IPS DF 4.7 (cell line): ENCODE measurements around the gene SCN3A.

Experiments
- DNase-seq: peaks from one replicate; pipeline ENCODE4 v3.0.0-alpha.2; 2013; ENCODE audit warnings: low spot score; ENCODE audit errors: extremely low read depth

SCN3A gene

GRCh38 chr2:165191096-165191728 is 12.6 kb downstream of the SCN3A start:
- no peak for DNase-seq

GRCh38 chr2:165185633-165186032 is 18.2 kb downstream of the SCN3A start:
- DNase-seq, result no peak

GRCh38 chr2:165182029-165182428 is 21.8 kb downstream of the SCN3A start:
- DNase-seq, result no peak

GRCh38 chr2:165176780-165177179 is 27.1 kb downstream of the SCN3A start:
- DNase-seq, result no peak

GRCh38 chr2:165173215-165173614 is 30.6 kb downstream of the SCN3A start:
- no peak for DNase-seq

- no peak for DNase-seq
These were observed 39.6 kb downstream of the SCN3A start for GRCh38 chr2:165164201-165164600.

GRCh38 chr2:165163761-165164160 is 40.1 kb downstream of the SCN3A start:
- no peak for DNase-seq

GRCh38 chr2:165162466-165162865 is 41.4 kb downstream of the SCN3A start:
- DNase-seq, result no peak

- DNase-seq, result no peak
These were observed 42.3 kb downstream of the SCN3A start for GRCh38 chr2:165161510-165161909.

- DNase-seq, result no peak
These were observed 46.7 kb downstream of the SCN3A start for GRCh38 chr2:165157160-165157559.

- no peak for DNase-seq
These were observed 48.7 kb downstream of the SCN3A start for GRCh38 chr2:165155152-165155551.

- DNase-seq, result no peak
These were observed 54.4 kb downstream of the SCN3A start for GRCh38 chr2:165149439-165149838.

GRCh38 chr2:165147186-165148045 is 56.4 kb downstream of the SCN3A start:
- DNase-seq, result no peak

- DNase-seq, result no peak
These were observed 59.5 kb downstream of the SCN3A start for GRCh38 chr2:165144315-165144714.

- DNase-seq, result no peak
These were observed 62.1 kb downstream of the SCN3A start for GRCh38 chr2:165141601-165142354.

GRCh38 chr2:165126244-165126643 is 77.6 kb downstream of the SCN3A start:
- DNase-seq, result no peak

- DNase-seq, result no peak
These were observed 81.3 kb downstream of the SCN3A start for GRCh38 chr2:165122521-165122920.

- no peak for DNase-seq
These were observed 82.9 kb downstream of the SCN3A start for GRCh38 chr2:165120740-165121467.

GRCh38 chr2:165115258-165115657 is 88.6 kb downstream of the SCN3A start:
- no peak for DNase-seq

- DNase-seq, result no peak
These were observed 89.4 kb downstream of the SCN3A start for GRCh38 chr2:165114346-165114939.

- DNase-seq, result no peak
These were observed 90.4 kb downstream of the SCN3A start for GRCh38 chr2:165113414-165113813.
